IPS-11a (cell line): ENCODE measurements around the gene FXYD6.

Experiments
- H3K4me3 ChIP-seq: one replicate; pipeline ENCODE4 v1.5.1; 2013; ENCODE audit warnings: low read depth, low read length, control low read depth

Gene FXYD6

GRCh38 chr11:117796456-117796871, 80.0 kb downstream of the FXYD6 start:
- H3K4me3 ChIP-seq, result peak overlapping the region; percentile 43

- peak overlapping the region; percentile 43 for H3K4me3 ChIP-seq
Measured at GRCh38 chr11:117795638-117796455, 80.6 kb downstream of the FXYD6 start.

- peak overlapping the region; percentile 31 for H3K4me3 ChIP-seq
Measured at GRCh38 chr11:117794772-117795629, 81.5 kb downstream of the FXYD6 start.

GRCh38 chr11:117794135-117794534, 82.3 kb downstream of the FXYD6 start:
- no peak overlapping the region for H3K4me3 ChIP-seq

GRCh38 chr11:117793583-117793982, 82.9 kb downstream of the FXYD6 start:
- H3K4me3 ChIP-seq, result no peak overlapping the region

GRCh38 chr11:117792992-117793391, 83.5 kb downstream of the FXYD6 start:
- H3K4me3 ChIP-seq, result no peak overlapping the region

- no peak overlapping the region for H3K4me3 ChIP-seq
Measured at GRCh38 chr11:117792241-117792640, 84.2 kb downstream of the FXYD6 start.

- H3K4me3 ChIP-seq, result no peak overlapping the region
Measured at GRCh38 chr11:117790279-117790678, 86.2 kb downstream of the FXYD6 start.

GRCh38 chr11:117789241-117789640, 87.2 kb downstream of the FXYD6 start:
- H3K4me3 ChIP-seq, result no peak overlapping the region
